HEK293 (cell line): ENCODE data around the gene PEX14.

Experiments used
- BCL11A ChIP-seq: fragments of 450-650 bp; formaldehyde crosslinking; IDR thresholded peaks from 2 replicates; pipeline ENCODE4 v1.5.1; 2016; ENCODE audit warnings: low read depth, missing biosample characterization, missing genetic modification characterization
- EGR2 ChIP-seq: fragments of 450-650 bp; formaldehyde crosslinking; IDR thresholded peaks from 2 replicates; pipeline ENCODE4 v1.5.1; 2016; ENCODE audit warnings: low read depth, missing biosample characterization, missing genetic modification characterization
- HOXD13 ChIP-seq: sonication (generic); formaldehyde crosslinking; IDR thresholded peaks from 2 replicates; pipeline ENCODE4 v1.8.0; 2022; ENCODE audit warnings: missing genetic modification reagents, borderline replicate concordance
- MYNN ChIP-seq: fragments of 450-650 bp; formaldehyde crosslinking; IDR thresholded peaks from 2 replicates; pipeline ENCODE4 v1.5.1; 2016; ENCODE audit warnings: missing biosample characterization, missing genetic modification characterization, borderline replicate concordance
- OSR2 ChIP-seq: fragments of 450-650 bp; formaldehyde crosslinking; IDR thresholded peaks from 2 replicates; pipeline ENCODE4 v1.5.1; 2016; ENCODE audit warnings: missing biosample characterization, missing genetic modification characterization
- PRDM10 ChIP-seq: fragments of 450-650 bp; formaldehyde crosslinking; IDR thresholded peaks from 2 replicates; pipeline ENCODE4 v1.5.1; 2016; ENCODE audit warnings: missing biosample characterization, missing genetic modification characterization
- SCRT1 ChIP-seq: fragments of 450-650 bp; formaldehyde crosslinking; IDR thresholded peaks from 2 replicates; pipeline ENCODE4 v1.5.1; 2016; ENCODE audit warnings: missing biosample characterization, missing genetic modification characterization, borderline replicate concordance
- SCRT2 ChIP-seq: fragments of 450-650 bp; formaldehyde crosslinking; IDR thresholded peaks from 2 replicates; pipeline ENCODE4 v1.5.1; 2016; ENCODE audit warnings: missing biosample characterization, missing genetic modification characterization
- SP3 ChIP-seq: fragments of 450-650 bp; formaldehyde crosslinking; IDR thresholded peaks from 2 replicates; pipeline ENCODE4 v1.5.1; 2016; ENCODE audit warnings: missing biosample characterization, missing genetic modification characterization
- TCF7L2 ChIP-seq: IDR thresholded peaks from 2 replicates; pipeline ENCODE4 v1.6.1; 2011; ENCODE audit warnings: low read depth, mild to moderate bottlenecking, inconsistent platforms, low read length, moderate library complexity, borderline replicate concordance
- YY1 ChIP-seq: fragments of 450-650 bp; formaldehyde crosslinking; IDR thresholded peaks from 2 replicates; pipeline ENCODE4 v1.5.1; 2018; ENCODE audit warnings: missing biosample characterization, missing genetic modification characterization
- ZBTB17 ChIP-seq: fragments of 450-650 bp; formaldehyde crosslinking; IDR thresholded peaks from 2 replicates; pipeline ENCODE4 v1.5.1; 2016; ENCODE audit warnings: missing biosample characterization, missing genetic modification characterization
- ZBTB48 ChIP-seq: fragments of 450-650 bp; formaldehyde crosslinking; IDR thresholded peaks from 2 replicates; pipeline ENCODE4 v1.5.1; 2016; ENCODE audit warnings: missing biosample characterization, missing genetic modification characterization
- ZBTB8A ChIP-seq: fragments of 450-650 bp; formaldehyde crosslinking; IDR thresholded peaks from 2 replicates; pipeline ENCODE4 v1.5.1; 2016; ENCODE audit warnings: missing biosample characterization, missing genetic modification characterization
- ZEB2 ChIP-seq: fragments of 450-650 bp; formaldehyde crosslinking; IDR thresholded peaks from 2 replicates; pipeline ENCODE4 v1.5.1; 2016; ENCODE audit warnings: missing biosample characterization, missing genetic modification characterization
- ZFP3 ChIP-seq: fragments of 450-650 bp; formaldehyde crosslinking; IDR thresholded peaks from 2 replicates; pipeline ENCODE4 v1.5.1; 2016; ENCODE audit warnings: low read depth, missing biosample characterization, missing genetic modification characterization
- ZIC2 ChIP-seq: fragments of 450-650 bp; formaldehyde crosslinking; IDR thresholded peaks from 2 replicates; pipeline ENCODE4 v1.5.1; 2016; ENCODE audit warnings: missing biosample characterization, missing genetic modification characterization
- ZNF132 ChIP-seq: fragments of 450-650 bp; formaldehyde crosslinking; IDR thresholded peaks from 2 replicates; pipeline ENCODE4 v1.5.1; 2017; ENCODE audit warnings: missing biosample characterization, missing genetic modification characterization, borderline replicate concordance
- ZNF138 ChIP-seq: fragments of 450-650 bp; formaldehyde crosslinking; IDR thresholded peaks from 2 replicates; pipeline ENCODE4 v1.5.1; 2016; ENCODE audit warnings: missing biosample characterization, missing genetic modification characterization, borderline replicate concordance
- ZNF155 ChIP-seq: fragments of 450-650 bp; formaldehyde crosslinking; IDR thresholded peaks from 2 replicates; pipeline ENCODE4 v1.5.1; 2016; ENCODE audit warnings: missing biosample characterization, missing genetic modification characterization
- ZNF169 ChIP-seq: fragments of 450-650 bp; formaldehyde crosslinking; IDR thresholded peaks from 2 replicates; pipeline ENCODE4 v1.5.1; 2016; ENCODE audit warnings: missing biosample characterization, missing genetic modification characterization
- ZNF175 ChIP-seq: fragments of 450-650 bp; formaldehyde crosslinking; IDR thresholded peaks from 2 replicates; pipeline ENCODE4 v1.5.1; 2016; ENCODE audit warnings: missing biosample characterization, missing genetic modification characterization
- ZNF248 ChIP-seq: fragments of 450-650 bp; formaldehyde crosslinking; IDR thresholded peaks from 2 replicates; pipeline ENCODE4 v1.5.1; 2017; ENCODE audit warnings: missing biosample characterization, missing genetic modification characterization
- ZNF366 ChIP-seq: fragments of 450-650 bp; formaldehyde crosslinking; conservative IDR thresholded peaks from 2 replicates; pipeline ENCODE4 v1.5.1; 2016; ENCODE audit warnings: missing biosample characterization, missing genetic modification characterization
- ZNF48 ChIP-seq: fragments of 450-650 bp; formaldehyde crosslinking; IDR thresholded peaks from 2 replicates; pipeline ENCODE4 v1.5.1; 2016; ENCODE audit warnings: missing biosample characterization, missing genetic modification characterization
- ZNF488 ChIP-seq: fragments of 450-650 bp; formaldehyde crosslinking; IDR thresholded peaks from 2 replicates; pipeline ENCODE4 v1.5.1; 2016; ENCODE audit warnings: missing biosample characterization, missing genetic modification characterization
- ZNF521 ChIP-seq: fragments of 450-650 bp; formaldehyde crosslinking; IDR thresholded peaks from 2 replicates; pipeline ENCODE4 v1.5.1; 2017; ENCODE audit warnings: missing biosample characterization, mild to moderate bottlenecking, missing genetic modification characterization
- ZNF549 ChIP-seq: fragments of 450-650 bp; IDR thresholded peaks from 2 replicates; pipeline ENCODE4 v1.5.1; 2018; ENCODE audit warnings: missing biosample characterization, missing genetic modification characterization, mild to moderate bottlenecking, inconsistent platforms, moderate library complexity
- ZNF555 ChIP-seq: fragments of 450-650 bp; formaldehyde crosslinking; conservative IDR thresholded peaks from 2 replicates; pipeline ENCODE4 v1.5.1; 2017; ENCODE audit warnings: missing biosample characterization, mild to moderate bottlenecking, missing genetic modification characterization, inconsistent platforms
- ZNF571 ChIP-seq: fragments of 450-650 bp; formaldehyde crosslinking; IDR thresholded peaks from 2 replicates; pipeline ENCODE4 v1.5.0; 2017; ENCODE audit warnings: missing biosample characterization, missing genetic modification characterization
- ZNF623 ChIP-seq: fragments of 450-650 bp; formaldehyde crosslinking; IDR thresholded peaks from 2 replicates; pipeline ENCODE4 v1.5.1; 2016; ENCODE audit warnings: missing biosample characterization, missing genetic modification characterization
- ZNF645 ChIP-seq: fragments of 450-650 bp; formaldehyde crosslinking; IDR thresholded peaks from 2 replicates; pipeline ENCODE4; 2016; ENCODE audit warnings: missing biosample characterization, missing genetic modification characterization
- ZSCAN16 ChIP-seq: fragments of 450-650 bp; formaldehyde crosslinking; IDR thresholded peaks from 2 replicates; pipeline ENCODE4 v1.5.1; 2016; ENCODE audit warnings: missing biosample characterization, missing genetic modification characterization
- ZSCAN30 ChIP-seq: fragments of 450-650 bp; IDR thresholded peaks from 2 replicates; pipeline ENCODE4 v1.5.1; 2018; ENCODE audit warnings: missing biosample characterization, mild to moderate bottlenecking, missing genetic modification characterization, moderate library complexity
- ZSCAN4 ChIP-seq: fragments of 450-650 bp; formaldehyde crosslinking; IDR thresholded peaks from 2 replicates; pipeline ENCODE4 v1.5.1; 2017; ENCODE audit warnings: missing biosample characterization, missing genetic modification characterization

Gene PEX14

GRCh38 chr1:10430216-10431069 is 44.3 kb upstream of the PEX14 start, which contains the start of gene CENPS (continued):
- TF ChIP-seq HOXD13 (CRISPR knock-in tag), result no peak
- peak; percentile 38; the same call in 1 of the 2 replicates for TF ChIP-seq PRDM10
- peak; percentile 71; the same call in 1 of the 2 replicates for TF ChIP-seq BCL11A (tag by site-specific recombination)
- TF ChIP-seq ZNF248 (tag by site-specific recombination), result no peak
- peak; percentile 77 for TF ChIP-seq EGR2 (tag by site-specific recombination)
- TF ChIP-seq ZEB2 (tag by site-specific recombination), result peak; percentile 79; the same call in 1 of the 2 replicates
- TF ChIP-seq ZNF169 (tag by site-specific recombination), result no peak
- no peak for TF ChIP-seq ZNF555 (tag by site-specific recombination)
- peak; percentile 74 for TF ChIP-seq SP3 (tag by site-specific recombination)
- TF ChIP-seq ZBTB48 (tag by site-specific recombination), result peak; percentile 90
- TF ChIP-seq MYNN, result peak; percentile 54; the same call in 1 of the 2 replicates
- no peak for TF ChIP-seq TCF7L2
- TF ChIP-seq ZSCAN30 (tag by site-specific recombination), result peak; percentile 97
- no peak for TF ChIP-seq ZNF571
- TF ChIP-seq ZNF488 (tag by site-specific recombination), result 0 out of 2 replicates have a peak, but pooled peaks have one; percentile 38
- TF ChIP-seq ZBTB8A, result peak; percentile 51
- TF ChIP-seq ZNF175, result no peak
- TF ChIP-seq ZNF645, result no peak
- TF ChIP-seq ZNF48, result no peak
- TF ChIP-seq ZFP3 (tag by site-specific recombination), result no peak
- peak; percentile 63; the same call in 1 of the 2 replicates for TF ChIP-seq ZBTB17 (tag by site-specific recombination)
- no peak for TF ChIP-seq ZNF549 (tag by site-specific recombination)
- no peak for TF ChIP-seq ZNF155 (tag by site-specific recombination)
- no peak for TF ChIP-seq ZNF521 (tag by site-specific recombination)
- peak; percentile 81 for TF ChIP-seq YY1 (tag by site-specific recombination)
- no peak for TF ChIP-seq ZNF138 (tag by site-specific recombination)
- 0 out of 2 replicates have a peak, but pooled peaks have one; percentile 8 for TF ChIP-seq ZNF623 (tag by site-specific recombination)
- TF ChIP-seq OSR2 (tag by site-specific recombination), result no peak
- peak; percentile 35 for TF ChIP-seq ZIC2 (tag by site-specific recombination)
- no peak for TF ChIP-seq ZSCAN4 (tag by site-specific recombination)
- TF ChIP-seq ZNF132 (tag by site-specific recombination), result no peak
- TF ChIP-seq ZSCAN16, result no peak
- no peak for TF ChIP-seq SCRT1
- no peak for TF ChIP-seq ZNF366
- peak; percentile 83 for TF ChIP-seq SCRT2
